Measurements from ENCODE around the gene KCP. TPM values are rescaled to one million over a fixed set of nuclear protein-coding genes. Genes with fewer than 3 reads are reported as not detected.

KCP gene
- polyA plus RNA-seq, 1 of the 3 experiments (the other 2 are of a cell fraction): not detected

DNA sequence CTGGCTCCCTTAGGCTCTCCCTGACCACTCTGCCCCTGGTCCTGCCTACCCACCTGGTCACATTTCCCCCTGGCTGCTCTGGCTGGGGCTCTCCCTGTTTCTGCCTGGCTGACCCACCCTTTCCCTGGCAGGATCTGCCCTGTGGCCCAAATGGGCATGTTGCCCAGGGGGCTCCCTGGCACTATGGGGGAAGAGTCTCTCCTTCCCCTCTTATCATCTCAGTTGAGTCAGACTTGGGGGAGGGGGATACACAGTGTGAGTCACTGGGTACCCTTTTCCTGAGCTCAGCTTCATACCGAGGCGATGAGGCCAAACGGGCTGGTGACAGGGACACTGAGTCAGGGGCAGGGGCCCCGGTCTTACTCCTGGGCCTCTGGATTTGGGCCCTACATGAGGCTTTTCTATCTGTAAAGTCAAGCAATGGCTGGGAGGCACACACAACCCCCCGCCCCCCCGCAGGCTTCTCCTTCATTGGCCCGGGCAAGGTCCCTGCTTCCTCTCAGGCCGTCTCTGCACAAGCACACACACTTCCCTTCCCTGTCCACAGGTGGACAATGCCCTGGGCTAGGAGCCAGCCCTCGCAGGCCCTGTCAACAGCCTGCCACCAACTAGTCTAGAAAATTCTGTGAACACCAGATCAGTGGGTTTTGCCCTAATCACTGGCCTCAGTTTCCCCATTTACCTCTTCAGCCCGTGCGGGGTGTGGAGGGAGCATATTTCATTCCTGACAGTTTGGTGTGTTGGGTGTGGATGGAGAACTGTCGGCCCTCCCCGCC, 80.9 kb downstream of the KCP start (continued):
- TF ChIP-seq FOSL2 (IDR thresholded peaks at IDR 0.05; ENCODE audit: borderline replicate concordance, low read depth) (peak; percentile 100), TAF1 (IDR thresholded peaks at IDR 0.05; ENCODE audit: borderline replicate concordance, low read depth, low read length) (0 out of 2 replicates have a peak, but pooled peaks have one; percentile 23), CHD2 (IDR thresholded peaks at IDR 0.05; ENCODE audit: low read length, partially characterized antibody) (no peak), FOXJ3 (CRISPR knock-in tag; IDR thresholded peaks at IDR 0.05) (no peak), NFIC (IDR thresholded peaks at IDR 0.05; ENCODE audit: borderline replicate concordance) (peak; percentile 99), TEAD4 (IDR thresholded peaks at IDR 0.05; ENCODE audit: borderline replicate concordance, insufficient read depth) (peak; percentile 83), EP300 (IDR thresholded peaks at IDR 0.05; ENCODE audit: borderline replicate concordance in 1 of 2, low read depth in 1 of 2, low read length in 1 of 2) (peak in 1 of 2 experiments; percentile 87; a peak in 3 of 4 replicates), GABPA (IDR thresholded peaks at IDR 0.05; ENCODE audit: low read depth) (no peak), RCOR1 (IDR thresholded peaks at IDR 0.05; ENCODE audit: low read length) (no peak), FOXM1 (IDR thresholded peaks at IDR 0.05; ENCODE audit: low read depth) (no peak; the same call in 1 of the 2 replicates), RAD21 (IDR thresholded peaks at IDR 0.05; ENCODE audit: low read length) (no peak)
- TF ChIP-seq, protein P1, sequence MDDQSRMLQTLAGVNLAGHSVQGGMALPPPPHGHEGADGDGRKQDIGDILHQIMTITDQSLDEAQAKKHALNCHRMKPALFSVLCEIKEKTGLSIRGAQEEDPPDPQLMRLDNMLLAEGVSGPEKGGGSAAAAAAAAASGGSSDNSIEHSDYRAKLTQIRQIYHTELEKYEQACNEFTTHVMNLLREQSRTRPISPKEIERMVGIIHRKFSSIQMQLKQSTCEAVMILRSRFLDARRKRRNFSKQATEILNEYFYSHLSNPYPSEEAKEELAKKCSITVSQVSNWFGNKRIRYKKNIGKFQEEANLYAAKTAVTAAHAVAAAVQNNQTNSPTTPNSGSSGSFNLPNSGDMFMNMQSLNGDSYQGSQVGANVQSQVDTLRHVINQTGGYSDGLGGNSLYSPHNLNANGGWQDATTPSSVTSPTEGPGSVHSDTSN (IDR thresholded peaks at IDR 0.05): peak; percentile 71

DNA sequence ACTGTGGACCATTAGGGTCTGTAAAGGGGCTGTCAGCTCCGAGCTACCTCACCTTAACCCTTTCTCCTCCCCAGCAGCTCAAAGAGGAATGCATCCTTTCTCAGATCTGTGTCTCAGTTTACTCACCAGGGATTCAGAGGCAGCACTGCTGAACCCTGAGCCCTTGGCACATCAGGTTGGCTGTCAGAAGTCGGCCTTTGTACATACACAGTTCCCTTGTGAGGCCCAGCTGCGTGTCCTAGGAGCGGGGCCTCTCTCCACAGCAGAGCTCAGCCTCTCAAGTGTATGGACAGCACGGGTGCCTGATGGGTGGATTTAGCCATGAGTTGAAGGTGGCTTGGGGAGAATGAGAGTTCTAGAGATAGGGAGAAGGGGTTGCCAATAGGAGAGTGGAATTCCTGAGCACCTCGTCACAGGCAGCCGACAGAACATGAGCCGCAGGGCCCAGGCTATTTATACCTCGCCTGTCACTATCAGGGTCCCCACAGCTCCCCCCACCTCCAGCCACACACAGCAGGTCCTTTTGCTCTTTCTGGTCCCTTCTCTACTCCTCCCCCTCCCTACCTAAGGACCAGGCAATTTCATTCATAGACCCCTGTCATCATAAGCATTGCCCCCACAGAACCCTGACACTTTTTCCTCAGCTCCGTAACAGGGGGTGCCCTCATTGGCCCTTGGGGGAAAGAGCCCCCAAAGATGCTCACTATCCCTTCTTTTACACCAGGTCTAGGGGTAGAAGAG, 82.4 kb downstream of the KCP start:
- Histone ChIP-seq H3K4me2 (peak overlapping the region; percentile 74), H3K4me1 (ENCODE audit: control insufficient read depth in 1 of 2, insufficient read depth in 2 of 2, low read depth in 1 of 2, low read length in 1 of 2) (peaks cover 38% of the 10 kb centered on the region in 2 experiments; a peak in 3 of 4 replicates), H3K36me3 (replicated peaks in 1 of 2; ENCODE audit: control insufficient read depth in 1 of 2, insufficient read depth in 2 of 2, low read length in 1 of 2) (no peaks in the 10 kb centered on the region), H3F3A (replicated peaks; ENCODE audit: insufficient read depth) (peaks cover 45% of the 10 kb centered on the region), H3K9ac (peak overlapping the region; percentile 66), H3K9me2 (no peaks in the 10 kb centered on the region), H4K20me1 (ENCODE audit: insufficient read depth) (peaks cover 19% of the 10 kb centered on the region), H3K27me3 (ENCODE audit: insufficient read depth) (no peaks in the 10 kb centered on the region), H3K27ac (ENCODE audit: low read depth in 2 of 2, low read length in 1 of 2) (peak overlapping the region; percentile 56 to 98; a peak in 3 of 4 replicates), H3K9me3 (no peaks in the 10 kb centered on the region), H3K79me2 (ENCODE audit: insufficient read depth) (peaks cover 29% of the 10 kb centered on the region), H2AFZ (ENCODE audit: low read depth) (no peak overlapping the region; the same call in 1 of the 2 replicates), H3K4me3 (ENCODE audit: low read depth in 2 of 2, low read length in 1 of 2) (peak overlapping the region in 1 of 2 experiments; percentile 28; a peak in 1 of 4 replicates)
- ChIA-PET POLR2A (interaction anchor here (1.6 to 2.4 kb wide), 2 partner anchors 10 to 19 kb away, joined by 6 to 15 read pairs; no protein-coding TSS in a partner anchor), CTCF (interaction anchor here (0.7 to 3.7 kb wide), 6 partner anchors 14 to 55 kb away, joined by 3 to 12 read pairs (median 4); partner anchors contain the start of gene ATP6V1F)
- no peak for DNase-seq
- 25% methylated on average over 10 of the region's 10 CpGs for WGBS (ENCODE audit: low lambda C conversion rate)
- TF ChIP-seq MXI1 (IDR thresholded peaks at IDR 0.05; ENCODE audit: low read depth, low read length) (no peak), RXRA (IDR thresholded peaks at IDR 0.05; ENCODE audit: borderline replicate concordance, low read depth) (peak; percentile 44; the same call in 1 of the 2 replicates), FOSL2 (IDR thresholded peaks at IDR 0.05; ENCODE audit: borderline replicate concordance, low read depth) (peak; percentile 79), USF1 (IDR thresholded peaks at IDR 0.05; ENCODE audit: borderline replicate concordance, low read depth) (no peak), GATA2 (CRISPR knock-in tag; IDR thresholded peaks at IDR 0.05) (no peak), NFIC (IDR thresholded peaks at IDR 0.05; ENCODE audit: borderline replicate concordance) (peak; percentile 54; the same call in 1 of the 2 replicates), EP300 (IDR thresholded peaks at IDR 0.05; ENCODE audit: borderline replicate concordance in 1 of 2, low read depth in 1 of 2, low read length in 1 of 2) (peak in 1 of 2 experiments; percentile 58; a peak in 1 of 4 replicates), NRF1 (IDR thresholded peaks at IDR 0.05; ENCODE audit: low read depth, low read length) (no peak), TEAD4 (IDR thresholded peaks at IDR 0.05; ENCODE audit: borderline replicate concordance, insufficient read depth) (0 out of 2 replicates have a peak, but pooled peaks have one; percentile 60), MEF2A (IDR thresholded peaks at IDR 0.05; ENCODE audit: borderline replicate concordance, low read depth) (peak; percentile 97), MAX (IDR thresholded peaks at IDR 0.05; ENCODE audit: low read depth) (peak; percentile 71), ZBTB33 (IDR thresholded peaks at IDR 0.05; ENCODE audit: borderline replicate concordance, low read depth) (no peak), TAF1 (IDR thresholded peaks at IDR 0.05; ENCODE audit: borderline replicate concordance, low read depth, low read length) (0 out of 2 replicates have a peak, but pooled peaks have one; percentile 16), JUND (IDR thresholded peaks at IDR 0.05) (peak; percentile 63; the same call in 1 of the 2 replicates), CHD2 (IDR thresholded peaks at IDR 0.05; ENCODE audit: low read length, partially characterized antibody) (no peak), POLR2AphosphoS5 (IDR thresholded peaks at IDR 0.05; ENCODE audit: low read depth, low read length) (peak; percentile 60; the same call in 1 of the 2 replicates), TCF12 (IDR thresholded peaks at IDR 0.05) (peak; percentile 68)
- TF ChIP-seq, protein P1 (IDR thresholded peaks at IDR 0.05): peak; percentile 72

All from SK-N-SH (cell line).